ENCODE measurements around the gene VASH1. TPM values are rescaled to one million over a fixed set of nuclear protein-coding genes. Genes with fewer than 3 reads are reported as not detected.
"Not testable (repeated sequence)": the region's sequence is repeated elsewhere in the genome, so short reads cannot be mapped to it uniquely, and the experiment has no call there.

Gene VASH1
- total RNA-seq, result 13.1 TPM

DNA sequence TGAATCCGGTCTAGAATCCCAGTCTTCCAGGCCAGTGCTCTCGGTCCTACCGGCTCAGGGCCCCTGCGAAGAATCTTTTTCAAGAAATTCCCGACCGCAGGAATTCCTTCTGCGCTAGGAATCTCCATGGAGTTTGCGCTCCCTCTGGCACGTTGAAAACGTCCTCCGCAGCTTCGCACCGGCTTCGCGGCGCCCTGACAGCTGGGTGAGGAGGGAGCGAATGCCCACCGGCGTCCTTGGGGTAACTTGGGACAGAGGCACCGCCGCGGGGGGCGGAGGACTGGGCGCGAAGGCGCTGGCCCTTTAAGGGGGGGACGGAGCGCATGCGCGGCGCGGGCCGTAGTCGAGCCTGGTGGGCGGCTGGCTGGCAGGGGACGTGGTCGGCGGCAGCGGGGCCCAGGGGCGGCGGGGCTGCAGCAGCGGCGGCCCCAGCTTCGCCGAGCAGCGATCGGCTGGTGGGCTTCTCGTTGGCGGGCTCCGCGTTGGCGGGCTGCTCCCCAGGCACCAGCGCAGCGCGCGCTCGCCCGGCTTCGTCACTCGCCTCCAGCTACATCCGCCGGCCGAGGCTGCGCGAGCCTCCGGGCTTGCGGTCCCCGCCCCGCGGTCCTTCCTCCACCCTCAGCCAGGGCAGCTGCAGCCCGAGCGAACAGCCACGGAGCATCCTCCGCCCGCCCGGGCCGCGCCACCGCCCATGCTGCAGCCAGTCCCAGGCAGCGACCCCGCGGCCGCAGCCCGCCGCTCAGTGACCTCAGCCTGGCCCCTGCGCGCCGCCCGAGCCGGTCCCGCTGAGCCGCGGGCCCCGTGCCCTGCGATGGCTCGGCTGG lies at the start of gene VASH1:
Gene VASH1 (plus strand): TSS at position 333 of the 824 bp plus-strand sequence. CDS start 1,354 bp downstream, outside the sequence.
- DNase-seq, result peak; percentile 86

DNA sequence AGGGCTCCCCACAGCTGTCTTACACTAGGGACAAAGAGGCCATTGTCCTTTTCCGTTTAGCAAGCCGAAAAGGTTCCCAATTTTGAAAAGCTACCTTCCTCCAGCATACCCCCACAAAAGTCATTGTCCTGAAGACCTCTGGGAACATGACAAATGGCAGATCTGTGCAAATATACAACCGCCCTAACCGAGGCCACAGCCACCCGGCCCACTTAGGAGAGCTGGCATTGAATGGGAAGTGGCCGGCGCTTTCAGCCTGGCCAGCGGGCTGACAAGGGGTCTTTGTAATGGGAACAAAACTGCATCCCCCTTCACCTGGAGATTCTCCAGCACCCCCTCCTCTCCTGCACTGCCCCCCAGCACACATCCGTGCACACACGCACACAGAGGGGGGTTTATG lies 48.1 kb upstream of the VASH1 start:
- no peak for DNase-seq

DNA sequence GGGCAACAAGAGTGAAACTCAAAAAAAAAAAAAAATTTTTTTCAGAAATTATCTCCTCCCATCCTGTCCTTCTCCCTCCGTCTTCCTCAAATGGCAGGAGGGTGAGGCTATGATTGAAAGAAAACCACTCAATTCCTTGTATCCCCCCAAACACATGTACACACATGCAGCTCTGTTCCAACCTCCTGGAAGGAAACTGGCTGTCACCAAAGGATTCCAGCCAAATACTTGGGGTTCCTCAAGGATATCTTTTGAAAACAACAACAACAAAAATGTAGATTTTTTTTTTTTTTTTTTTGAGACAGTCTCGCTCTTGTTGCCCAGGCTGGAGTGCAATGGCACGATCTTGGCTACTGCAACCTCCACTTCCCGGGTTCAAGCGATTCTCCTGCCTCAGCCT lies 46.8 kb upstream of the VASH1 start:
- no peak for DNase-seq

DNA sequence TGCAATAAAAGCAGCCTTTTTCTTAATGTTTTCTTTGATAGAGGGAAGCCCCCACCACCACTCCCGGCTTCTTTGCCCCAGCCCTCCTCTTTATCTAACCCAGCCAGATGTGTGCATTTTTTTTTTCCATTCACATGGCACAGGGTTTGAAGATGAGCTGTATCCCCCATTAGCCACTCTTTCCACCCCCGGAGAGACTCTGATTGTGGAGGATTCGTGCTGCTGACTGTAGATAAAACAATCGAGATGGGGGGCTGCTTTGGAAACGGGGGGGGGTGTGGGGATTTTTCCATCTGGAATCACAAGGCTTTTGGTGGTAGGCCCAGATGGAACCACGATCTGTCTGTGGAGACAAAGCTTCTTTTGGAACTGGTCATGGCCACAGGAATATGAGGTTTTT lies 46.2 kb upstream of the VASH1 start:
- no peak for DNase-seq

DNA sequence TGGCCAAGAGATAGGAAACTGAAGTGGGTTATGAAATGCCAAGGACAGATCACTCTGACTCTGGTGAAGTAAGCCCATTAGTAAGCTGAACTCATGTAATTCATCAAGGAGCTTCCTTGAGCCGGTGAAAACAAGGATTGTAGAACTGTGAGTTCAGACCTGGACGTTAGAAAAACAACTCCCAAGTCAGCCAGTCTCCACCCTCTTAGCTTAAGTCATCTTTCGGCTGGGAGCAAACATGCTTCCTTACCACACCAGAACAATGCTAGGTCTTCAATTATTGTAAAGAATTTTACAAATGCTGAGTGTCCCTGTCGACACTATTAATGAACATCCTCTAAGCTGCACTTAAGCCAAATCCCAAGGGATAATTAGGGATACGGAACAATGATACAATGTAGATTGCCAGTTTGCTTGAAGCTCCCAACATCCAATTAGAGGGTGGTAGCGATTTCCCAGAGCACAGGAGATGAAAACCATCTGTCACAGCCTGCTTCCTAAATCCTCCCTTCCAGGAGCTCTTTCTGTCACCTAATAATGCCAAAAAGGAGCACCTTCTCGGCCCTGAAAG lies 45.7 kb upstream of the VASH1 start:
- peak; percentile 59 for DNase-seq

DNA sequence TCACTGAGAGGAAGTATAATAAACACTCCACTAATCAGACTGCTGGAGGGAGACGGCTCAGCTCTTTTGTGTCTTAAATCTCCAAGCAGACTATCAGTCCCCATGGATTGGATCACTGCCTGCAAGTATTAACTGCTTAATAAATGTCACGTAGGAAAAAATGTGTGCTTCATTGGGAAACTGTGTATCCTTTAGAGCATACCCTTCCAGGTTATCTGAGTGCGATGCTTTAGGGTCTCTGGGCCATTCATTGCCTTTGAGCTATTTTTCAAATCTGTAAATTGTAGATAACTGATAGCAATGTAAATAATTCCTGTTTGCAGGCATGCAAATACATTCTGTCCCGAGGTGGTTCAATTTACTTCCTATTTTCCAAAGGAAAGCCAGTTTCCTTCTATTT lies 45.0 kb upstream of the VASH1 start:
- DNase-seq, result no peak

DNA sequence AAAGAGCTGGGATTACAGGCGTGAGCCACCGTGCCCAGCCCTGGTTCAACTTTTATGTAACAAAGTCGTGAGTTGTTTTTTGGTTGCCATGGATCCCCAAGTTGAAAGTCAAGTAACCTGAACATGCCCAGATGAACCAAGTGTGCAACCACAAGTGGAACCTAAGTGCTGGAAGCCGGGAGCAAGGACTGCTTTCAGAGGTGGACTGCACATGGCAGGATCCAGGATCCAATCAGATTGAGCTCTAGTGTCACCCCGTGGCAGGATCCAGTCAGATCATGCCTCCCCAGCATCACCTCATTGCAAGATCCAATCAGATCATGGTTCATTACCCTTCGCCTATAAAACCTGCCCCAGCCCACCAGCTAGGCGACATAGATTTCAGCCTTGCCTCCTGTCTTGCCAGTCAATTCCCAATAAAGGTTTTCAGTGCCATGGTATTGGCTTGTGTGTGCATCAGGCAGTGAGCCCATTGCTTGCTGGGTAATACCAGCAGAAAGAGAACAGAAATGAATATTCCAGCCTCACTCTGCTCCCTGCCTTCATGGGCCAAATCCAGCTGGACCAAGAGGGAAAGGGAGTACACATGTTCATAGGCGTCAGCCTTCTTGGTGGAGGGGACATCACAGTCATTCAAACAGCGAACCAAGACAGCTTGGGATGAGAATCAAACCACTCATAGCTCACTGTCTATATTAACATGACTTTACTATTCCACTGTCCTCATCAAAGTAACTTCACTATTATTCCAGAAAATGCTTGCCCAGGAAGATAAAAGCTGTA lies 43.6 kb upstream of the VASH1 start:
- DNase-seq, result no peak

DNA sequence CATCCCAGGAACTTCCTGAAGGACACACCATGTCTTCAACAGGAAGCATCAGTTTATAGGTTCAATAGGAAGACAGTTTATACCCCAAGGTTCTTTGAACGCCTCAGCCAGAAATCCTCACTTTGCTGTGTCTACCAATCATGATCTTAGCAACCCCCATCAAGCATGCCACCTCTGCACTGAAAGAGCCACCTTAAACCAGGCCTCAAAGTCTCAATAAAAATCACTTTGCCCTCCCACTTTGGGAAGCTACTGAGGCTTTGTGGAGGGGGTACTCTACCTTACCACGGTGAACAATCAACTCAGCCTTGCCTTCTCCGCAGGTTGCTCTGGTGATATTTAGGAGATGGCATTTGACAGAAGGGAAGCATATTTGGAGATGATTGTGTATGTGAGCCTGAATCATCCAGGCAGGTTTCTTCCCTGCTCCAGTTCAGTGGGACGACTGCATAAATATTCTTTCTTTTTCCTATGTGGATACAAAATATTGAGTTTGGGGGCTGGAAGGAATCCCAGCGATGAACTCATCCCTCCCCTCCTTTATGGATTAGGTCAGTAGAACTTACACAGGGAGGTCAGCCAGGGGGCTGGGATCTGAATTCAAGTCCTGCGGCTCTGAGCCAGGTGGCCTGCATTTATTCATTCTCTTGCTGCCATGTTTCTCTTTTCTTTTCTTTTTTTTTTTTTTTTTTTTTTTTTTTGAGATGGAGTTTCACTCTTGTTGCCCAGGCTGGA lies 42.8 kb upstream of the VASH1 start:
- peak; percentile 66 for DNase-seq

DNA sequence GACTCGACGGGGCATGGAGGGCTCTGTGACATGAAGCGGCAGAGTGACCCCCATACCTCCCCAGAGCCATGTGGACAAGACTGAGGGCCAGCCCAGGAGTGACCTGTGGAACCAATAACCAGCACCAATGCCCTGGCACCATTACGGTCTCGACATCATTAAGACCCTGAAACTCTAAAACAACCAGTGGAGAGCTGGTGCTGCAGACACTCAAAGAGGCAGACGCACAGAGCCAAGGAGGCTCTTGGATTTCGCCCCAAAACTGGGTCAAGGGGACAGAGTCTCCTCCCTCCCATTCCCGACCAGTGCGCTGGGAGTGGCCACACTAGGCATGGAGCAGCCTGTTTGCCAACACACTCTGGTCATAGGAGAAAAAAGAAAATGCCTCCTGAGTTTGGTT lies 41.6 kb upstream of the VASH1 start:
- DNase-seq, result no peak

DNA sequence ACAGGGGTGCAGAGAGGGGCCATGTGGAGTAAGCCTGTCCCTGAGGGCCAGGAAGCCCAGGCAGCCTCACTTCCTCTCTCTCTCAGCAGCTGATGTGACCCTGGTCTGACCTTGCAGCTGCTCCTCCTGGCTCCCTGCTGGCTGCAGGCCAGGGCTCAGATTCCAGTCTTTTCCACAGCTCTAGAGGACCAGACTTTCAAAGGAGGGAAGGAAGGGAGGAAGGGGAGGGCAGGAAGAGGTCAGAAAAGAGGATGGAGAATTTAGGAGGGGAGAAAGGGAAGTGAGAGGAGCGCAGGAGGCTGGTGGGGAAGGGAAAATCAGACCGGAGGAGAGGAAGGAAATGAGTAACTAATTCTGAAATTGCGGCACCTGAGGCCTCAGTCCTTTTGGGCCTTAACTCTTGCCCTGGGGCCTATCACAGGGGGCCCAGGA lies 40.9 kb upstream of the VASH1 start:
- peak; percentile 93 for DNase-seq

DNA sequence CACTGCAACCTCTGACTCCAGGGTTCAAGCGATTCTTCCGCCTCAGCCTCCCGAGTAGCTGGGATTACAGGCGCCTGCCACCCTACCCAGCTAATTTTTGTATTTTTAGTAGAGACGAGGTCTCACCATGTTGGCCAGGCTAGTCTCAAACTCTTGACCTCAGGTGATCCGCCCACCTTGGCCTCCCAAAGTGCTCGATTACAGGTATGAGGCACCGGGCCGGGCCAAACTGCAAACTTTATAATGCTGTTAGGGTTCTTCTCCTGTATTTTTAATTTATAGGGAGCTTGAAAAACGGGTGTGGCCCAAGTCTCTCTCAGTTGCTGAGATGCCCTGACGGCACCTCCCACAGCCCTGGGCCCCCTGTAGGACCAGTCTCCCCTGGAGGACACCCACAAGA lies 39.8 kb upstream of the VASH1 start:
- DNase-seq, result not testable (repeated sequence)

DNA sequence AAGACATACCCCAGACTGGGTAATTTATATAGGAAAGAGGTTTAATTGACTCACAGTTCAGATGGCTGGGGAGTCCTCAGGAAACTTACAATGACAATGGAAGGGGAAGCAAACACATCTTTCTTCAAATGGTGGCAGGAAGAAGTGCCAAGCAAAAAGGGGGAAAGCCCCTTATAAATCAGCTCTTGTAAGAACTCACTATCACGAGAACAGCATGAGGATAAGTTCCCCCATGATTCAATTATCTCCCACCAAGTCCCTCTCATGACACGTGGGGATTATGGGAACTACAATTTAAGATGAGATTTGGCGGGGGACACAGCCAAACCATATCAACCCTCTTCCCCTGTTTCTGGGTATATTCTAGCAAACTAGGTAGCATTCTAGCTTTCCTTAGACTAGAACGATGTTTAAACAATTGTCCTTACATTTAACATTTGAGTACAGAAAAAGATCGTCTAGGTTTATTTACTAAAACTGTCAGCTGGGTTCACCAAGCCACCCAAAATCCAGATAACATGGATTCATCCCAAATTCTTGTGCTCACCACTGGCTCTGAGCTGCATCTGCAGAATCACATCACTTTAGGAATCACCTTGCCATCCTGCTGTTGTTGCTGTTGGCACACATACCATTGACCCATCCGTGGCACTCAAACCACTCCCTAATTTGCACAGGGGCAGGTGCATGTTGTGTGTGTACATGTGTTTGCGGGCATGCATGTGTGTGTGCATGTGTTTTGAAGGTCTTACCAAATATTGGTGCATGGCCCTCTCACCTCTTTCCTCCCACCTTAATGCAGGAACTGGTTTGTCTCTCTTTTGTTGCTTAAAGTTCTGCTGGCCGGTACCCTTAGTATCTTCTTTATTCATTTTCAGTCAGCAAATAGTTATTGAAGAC lies 36.4 kb upstream of the VASH1 start:
- no peak for DNase-seq

DNA sequence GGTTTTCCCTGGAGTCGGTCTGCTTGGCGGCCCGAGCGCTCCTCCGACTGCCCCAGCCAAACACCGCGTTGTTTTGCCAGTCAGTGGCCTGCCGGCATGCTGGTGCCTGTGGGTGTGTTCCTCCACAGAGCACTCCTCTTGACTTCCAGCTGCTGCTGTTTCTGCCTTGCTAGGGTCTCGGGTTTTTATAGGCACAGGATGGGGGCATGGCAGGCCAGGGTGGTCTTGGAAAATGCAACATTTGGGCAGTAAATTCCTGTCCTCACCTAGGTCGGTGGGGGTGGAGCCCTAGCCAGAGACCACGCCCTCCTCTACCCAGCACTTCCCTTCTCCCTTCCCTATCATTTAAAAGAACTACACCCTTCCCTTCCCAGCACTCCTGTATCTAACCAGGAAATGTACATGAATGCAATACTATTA lies 34.7 kb upstream of the VASH1 start:
- DNase-seq, result no peak

DNA sequence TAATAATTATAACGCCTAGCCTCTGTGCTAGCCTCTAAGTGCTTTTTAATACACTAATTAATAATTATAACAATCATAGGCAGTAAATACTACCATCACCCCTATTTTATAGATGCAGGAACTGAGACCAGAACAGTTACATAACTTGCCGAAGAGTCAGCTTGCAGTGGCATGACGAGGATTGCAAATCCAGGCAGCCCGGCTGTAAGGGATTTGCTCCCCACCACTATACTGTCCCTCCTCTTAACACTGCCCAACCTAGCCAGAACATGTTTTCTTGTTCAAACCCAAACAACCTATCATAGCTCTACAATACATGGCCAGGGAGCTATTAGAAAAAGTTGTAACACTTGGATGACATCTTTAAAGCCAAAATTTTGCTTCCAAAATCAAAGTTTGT lies 33.9 kb upstream of the VASH1 start:
- no peak for DNase-seq

DNA sequence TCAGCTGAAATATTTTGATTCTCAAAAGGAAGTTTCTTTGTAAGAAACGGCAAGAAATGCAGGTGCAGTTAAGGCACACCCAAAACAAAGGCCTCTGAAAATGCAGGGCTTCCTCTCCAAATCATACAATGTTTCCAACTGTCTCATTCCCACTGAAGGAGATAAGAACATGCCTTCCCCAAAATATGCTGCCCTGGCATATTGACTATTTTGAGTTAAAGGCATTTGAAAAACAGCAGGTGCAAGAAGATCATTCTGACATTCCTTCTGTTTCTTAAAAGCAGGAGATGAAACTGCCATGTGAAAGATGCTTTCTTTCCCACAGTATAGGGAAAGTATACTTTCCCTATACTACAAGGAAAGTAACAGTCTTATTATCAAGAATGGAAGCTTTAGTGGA lies 33.4 kb upstream of the VASH1 start:
- no peak for DNase-seq

DNA sequence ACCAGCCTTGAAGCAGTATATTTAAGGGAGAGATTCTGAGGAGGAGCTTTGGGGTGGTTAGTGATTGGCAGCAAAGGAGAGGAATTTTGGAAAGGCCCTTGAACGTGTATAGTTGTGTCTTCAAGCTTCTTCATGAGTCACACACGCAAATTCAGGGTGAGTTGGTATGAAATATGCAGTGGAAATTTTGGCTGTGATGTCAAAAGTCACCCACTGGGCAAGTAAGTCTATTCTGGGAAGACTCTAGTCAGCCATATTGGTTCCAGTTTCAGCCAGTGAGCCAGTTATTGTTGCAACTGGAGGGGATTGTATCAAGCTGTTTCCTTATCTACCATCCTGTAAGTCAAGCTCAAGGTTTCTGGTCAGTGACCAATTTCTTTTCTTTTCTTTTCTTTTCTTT lies 32.0 kb upstream of the VASH1 start:
- DNase-seq, result no peak

DNA sequence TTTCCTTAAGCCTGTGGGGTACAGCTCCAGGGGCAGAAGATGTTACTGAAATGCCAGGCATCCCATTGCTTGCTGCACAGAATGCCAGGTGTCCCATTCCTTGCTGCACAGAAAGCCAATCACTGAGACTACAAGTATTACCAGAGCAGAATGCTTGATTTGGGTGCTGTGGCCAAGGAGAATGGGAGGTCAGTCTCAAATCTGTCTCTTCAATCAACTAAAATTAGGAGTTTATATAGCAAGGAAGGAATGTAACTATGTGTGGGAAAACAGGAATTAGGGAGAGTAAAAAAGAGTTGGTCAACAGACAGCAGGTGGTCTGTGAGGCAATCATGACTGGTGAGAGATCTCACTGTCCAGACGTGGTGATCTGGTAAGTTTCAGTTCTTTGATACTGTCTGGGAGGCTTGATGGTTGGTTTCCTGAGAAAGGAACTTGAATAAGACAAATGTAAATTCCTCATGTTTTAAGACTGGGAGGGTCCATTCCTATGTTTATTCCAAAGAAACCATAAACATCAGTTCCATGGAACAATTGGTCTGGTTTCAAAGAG lies 31.2 kb upstream of the VASH1 start:
- DNase-seq, result no peak

DNA sequence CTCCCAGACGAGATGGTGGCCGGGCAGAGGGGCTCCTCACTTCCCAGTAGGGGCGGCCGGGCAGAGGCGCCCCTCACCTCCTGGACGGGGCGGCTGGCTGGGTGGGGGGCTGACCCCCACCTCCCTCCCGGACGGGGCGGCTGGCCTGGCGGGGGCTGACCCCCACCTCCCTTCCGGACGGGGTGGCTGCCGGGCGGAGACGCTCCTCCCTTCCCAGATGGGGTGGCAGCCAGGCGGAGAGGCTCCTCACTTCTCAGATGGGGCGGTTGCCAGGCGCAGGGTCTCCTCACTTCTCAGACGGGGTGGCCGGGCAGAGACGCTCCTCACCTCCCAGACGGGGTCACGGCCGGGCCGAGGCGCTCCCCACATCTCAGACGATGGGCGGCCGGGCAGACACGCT lies 26.8 kb upstream of the VASH1 start:
- not testable (repeated sequence) for DNase-seq

DNA sequence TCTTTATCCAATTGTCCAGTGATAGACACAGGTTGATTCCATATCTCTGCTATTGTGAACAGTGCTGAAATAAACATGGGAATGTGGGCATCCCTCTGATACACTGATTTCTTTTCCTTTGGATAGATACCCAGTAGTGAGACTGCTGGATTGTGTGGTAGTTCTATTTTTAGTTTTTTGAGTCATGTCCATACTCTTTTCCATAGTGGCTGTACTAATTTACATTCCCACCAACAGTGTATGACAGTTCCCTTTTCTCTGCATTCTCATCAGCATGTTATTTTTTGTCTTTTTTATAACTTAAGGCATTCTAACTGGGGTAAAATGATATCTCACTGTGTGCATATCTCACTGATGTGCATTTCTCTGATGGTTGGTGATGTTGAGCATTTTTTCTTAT lies 24.8 kb upstream of the VASH1 start:
- DNase-seq, result no peak

DNA sequence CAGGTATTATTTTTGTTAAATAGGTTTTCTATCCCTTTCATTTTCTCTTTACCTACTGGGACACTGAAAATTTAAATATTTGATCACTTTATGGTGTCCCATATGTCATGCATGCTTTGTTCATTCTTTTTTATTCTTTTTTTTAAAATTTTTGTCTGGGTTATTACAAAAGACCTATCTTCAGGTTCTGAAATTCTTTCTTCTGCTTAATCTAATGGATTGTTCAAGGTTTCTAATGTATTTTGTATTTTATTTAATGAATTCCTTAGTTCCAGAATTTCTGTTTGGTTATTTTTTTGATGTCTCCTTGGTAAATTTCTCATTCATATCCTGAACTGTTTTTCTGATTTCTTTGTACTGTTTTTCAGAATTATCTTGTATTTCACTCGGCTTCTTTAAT lies 20.2 kb upstream of the VASH1 start:
- no peak for DNase-seq

DNA sequence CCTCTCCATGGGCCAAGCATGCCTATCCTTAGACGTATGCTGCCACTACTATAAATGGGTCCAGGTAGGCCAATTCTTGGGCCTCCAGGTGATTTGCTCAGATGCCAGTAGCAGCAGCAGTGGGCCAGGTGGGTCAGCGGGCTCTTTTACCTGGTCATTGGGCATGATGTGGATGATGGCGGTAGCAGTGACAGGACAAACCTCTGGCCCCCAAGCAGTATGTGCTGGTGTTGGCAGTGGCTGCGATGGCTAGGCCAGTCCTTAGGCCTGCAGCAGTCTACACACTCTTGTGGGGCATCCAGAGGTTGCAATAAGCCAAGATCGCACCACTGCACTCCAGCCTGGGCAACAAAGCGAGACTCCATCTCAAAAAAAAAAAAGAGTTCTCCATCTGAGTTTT lies 19.1 kb upstream of the VASH1 start:
- no peak for DNase-seq

Data from tongue (tissue), 2 donors.